Fibroblast of pulmonary artery (primary cell): ENCODE data around the gene CMC2.
A peak's percentile ranks its signal among the peaks of the same experiment; 100 is the strongest.

Experiments used
- DNase-seq: peaks from one replicate; pipeline ENCODE4 v3.0.0-alpha.2; 2010; ENCODE audit warnings: low read depth
- H3K4me3 ChIP-seq: replicated peaks from 2 replicates; pipeline ENCODE4 v1.5.1; 2011; ENCODE audit warnings: low read depth, mild to moderate bottlenecking, control low read depth, low read length, moderate library complexity
- TF ChIP-seq, protein P1 (sequence below): IDR thresholded peaks from 2 replicates; pipeline ENCODE4 v1.5.1; 2011; ENCODE audit warnings: mild to moderate bottlenecking, control low read depth, low read length, inconsistent platforms; ENCODE audit errors: missing control alignments

The CMC2 gene

GRCh38 chr16:81036751-81037350, 30.2 kb upstream of the CMC2 start:
- peak; percentile 5 for DNase-seq
- peak overlapping the region; percentile 72 for H3K4me3 ChIP-seq
- TF ChIP-seq, protein P1, sequence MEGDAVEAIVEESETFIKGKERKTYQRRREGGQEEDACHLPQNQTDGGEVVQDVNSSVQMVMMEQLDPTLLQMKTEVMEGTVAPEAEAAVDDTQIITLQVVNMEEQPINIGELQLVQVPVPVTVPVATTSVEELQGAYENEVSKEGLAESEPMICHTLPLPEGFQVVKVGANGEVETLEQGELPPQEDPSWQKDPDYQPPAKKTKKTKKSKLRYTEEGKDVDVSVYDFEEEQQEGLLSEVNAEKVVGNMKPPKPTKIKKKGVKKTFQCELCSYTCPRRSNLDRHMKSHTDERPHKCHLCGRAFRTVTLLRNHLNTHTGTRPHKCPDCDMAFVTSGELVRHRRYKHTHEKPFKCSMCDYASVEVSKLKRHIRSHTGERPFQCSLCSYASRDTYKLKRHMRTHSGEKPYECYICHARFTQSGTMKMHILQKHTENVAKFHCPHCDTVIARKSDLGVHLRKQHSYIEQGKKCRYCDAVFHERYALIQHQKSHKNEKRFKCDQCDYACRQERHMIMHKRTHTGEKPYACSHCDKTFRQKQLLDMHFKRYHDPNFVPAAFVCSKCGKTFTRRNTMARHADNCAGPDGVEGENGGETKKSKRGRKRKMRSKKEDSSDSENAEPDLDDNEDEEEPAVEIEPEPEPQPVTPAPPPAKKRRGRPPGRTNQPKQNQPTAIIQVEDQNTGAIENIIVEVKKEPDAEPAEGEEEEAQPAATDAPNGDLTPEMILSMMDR, result no peak

DNA sequence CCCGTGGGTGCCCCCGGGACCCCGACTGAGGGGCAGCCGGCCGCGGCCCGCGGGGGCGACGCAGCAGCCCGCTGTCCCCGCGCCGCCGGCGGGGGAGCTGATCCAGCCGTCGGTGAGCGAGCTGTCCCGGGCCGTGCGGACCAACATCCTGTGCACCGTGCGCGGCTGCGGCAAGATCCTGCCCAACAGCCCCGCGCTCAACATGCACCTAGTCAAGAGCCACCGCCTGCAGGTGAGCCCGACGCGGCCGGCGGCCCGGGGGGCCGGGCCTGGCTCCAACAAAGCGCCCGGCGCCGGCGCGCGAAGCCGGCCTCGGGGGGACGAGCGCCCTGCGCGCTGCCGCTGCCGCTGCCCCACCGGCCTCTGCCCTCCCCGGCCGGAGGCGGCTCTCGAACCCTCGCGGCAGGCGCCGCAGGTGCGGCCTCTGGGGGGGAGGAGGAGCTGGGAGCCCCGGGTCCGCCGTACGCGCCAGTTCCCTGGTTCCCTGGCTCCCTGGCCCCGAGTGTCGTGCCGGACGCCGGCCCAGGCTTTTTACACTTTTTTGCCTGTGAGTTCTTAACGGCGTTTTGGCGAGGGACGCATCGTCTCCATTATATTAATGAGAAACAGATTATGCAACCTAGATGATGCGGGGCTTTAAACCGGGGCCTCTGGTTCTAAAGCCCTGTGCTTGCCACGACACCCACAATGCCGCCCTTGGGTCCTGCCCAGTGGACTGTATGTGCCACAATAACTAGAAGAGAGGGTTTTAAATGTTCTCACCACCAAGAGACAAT, 29.5 kb upstream of the CMC2 start:
- peak; percentile 21 for DNase-seq
- TF ChIP-seq, protein P1, result no peak
- H3K4me3 ChIP-seq, result peak overlapping the region; percentile 72

DNA sequence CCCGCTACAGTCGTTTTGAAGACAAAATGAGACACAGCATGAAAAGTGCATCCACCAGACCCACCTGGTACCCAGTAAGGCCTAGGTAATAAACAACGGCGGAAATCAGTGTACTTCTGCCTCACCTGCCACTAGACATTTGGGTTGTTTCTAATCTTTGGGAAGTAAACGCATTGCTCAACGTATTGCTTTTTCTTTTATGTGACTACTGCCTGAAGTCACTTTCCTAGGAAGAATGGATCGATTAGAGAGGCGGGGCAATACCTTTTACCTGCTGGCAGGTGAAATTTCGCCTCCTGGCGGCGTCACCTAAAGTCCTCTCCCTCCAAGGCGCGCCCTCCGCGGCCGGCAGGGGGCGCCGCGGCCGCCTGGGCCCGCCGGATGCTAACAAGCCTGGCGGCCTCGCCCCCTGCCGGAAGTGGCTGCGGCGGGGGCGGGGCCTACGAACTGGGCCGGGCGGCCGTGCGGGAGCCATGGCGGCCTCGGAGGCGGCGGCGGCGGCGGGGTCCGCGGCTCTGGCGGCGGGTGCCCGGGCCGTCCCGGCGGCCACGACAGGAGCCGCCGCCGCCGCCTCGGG, 28.8 kb upstream of the CMC2 start, which contains the start of gene ATMIN:
ATMIN (plus strand) TSS at position 445 of the 577 bp plus-strand sequence; CDS start at position 474, 29 bp downstream.
- TF ChIP-seq, protein P1, result peak; percentile 63
- peak; percentile 80 for DNase-seq
- H3K4me3 ChIP-seq, result peak within 1 kb of the TSS; percentile 72

DNA sequence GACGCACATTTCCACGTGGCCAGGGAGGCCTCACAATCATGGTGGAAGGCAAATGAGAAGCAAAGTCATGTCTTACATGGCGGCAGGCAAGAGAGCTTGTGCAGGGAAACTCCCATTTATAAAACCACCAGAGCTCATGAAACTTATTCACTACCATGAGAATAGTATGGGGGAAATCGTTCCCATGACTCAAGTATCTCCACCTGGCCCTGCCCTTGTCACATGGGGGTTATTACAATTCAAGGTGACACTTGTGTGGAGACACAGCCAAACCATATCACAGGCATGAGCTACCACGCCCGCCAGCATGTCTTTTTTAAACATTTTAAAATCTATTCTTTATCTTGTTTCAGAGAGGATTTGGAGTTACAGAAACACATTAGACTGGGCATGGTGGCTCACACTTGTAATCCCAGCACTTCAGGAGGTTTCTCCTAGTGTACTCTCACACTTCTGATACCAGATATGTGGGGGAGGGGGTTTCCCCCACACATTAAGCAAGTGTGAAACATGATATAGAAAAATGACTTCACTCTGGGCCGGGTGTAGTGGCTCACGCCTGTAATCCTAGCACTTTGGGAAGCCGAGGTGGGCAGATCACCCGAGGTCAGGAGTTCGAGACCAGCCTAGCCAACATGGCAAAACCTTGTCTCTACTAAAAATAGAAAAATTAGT, 23.4 kb upstream of the CMC2 start:
- H3K4me3 ChIP-seq, result no peak overlapping the region
- TF ChIP-seq, protein P1, result no peak
- no peak for DNase-seq

GRCh38 chr16:81026429-81026828, 19.7 kb upstream of the CMC2 start:
- TF ChIP-seq, protein P1, result no peak

GRCh38 chr16:81018496-81018895, 11.8 kb upstream of the CMC2 start:
- DNase-seq, result no peak
- H3K4me3 ChIP-seq, result no peak overlapping the region
- TF ChIP-seq, protein P1, result no peak

More at GRCh38 chr16:81026429-81026828, 19.7 kb upstream of the CMC2 start:
- DNase-seq, result no peak
- H3K4me3 ChIP-seq, result no peak overlapping the region
